ENCODE data around the gene TNNT1.

The TNNT1 gene

DNA sequence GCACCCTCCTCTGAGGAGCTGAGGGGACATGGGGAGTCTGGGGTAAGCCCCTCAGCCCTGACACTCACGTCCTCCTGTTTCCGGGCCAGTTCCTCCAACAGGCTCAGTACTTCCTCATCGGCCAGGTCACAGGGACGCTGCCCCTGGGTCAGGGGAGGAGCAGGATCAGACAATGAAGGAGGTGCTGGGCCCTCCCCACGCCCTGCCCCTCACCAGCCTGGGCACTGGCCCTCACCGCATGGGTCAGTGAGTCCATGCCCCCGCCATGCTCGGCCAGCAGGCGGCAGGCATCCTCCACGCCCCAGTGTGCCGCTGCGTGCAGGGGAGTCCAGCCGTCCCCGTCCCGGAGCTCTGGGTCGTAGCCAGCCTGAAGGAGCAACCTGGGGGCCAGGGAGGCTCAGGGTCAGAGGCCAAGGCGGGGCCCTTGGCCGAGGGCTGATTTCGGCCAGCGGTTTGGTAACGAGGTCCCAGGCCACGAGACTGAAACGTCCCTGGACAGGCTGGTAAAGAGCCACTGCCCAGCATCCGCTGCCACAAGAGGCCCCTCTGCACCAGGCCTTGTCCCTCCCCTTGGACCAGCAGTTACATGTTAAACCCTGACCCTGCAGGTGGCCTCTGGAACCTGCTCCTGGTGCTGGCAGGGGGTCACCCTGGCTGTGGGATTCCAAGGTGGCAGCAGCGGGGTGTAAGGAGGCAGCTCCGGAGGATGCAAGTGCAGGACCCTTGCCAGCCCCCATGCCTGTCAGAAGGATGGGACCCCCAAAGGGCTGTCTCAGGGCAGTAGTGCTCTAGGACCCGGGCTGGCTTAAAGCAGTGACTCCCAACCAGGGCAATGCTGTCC, 50.1 kb downstream of the TNNT1 start:
- H3K36me3 ChIP-seq (ENCODE audit: control insufficient read depth in 2 of 2, insufficient read depth in 1 of 2, low read length in 2 of 2) = peaks cover 15 to 53% of the 10 kb centered on the region in 2 experiments; a peak in 2 of 3 replicates
- CTCF ChIA-PET = interaction anchor here (0.5 to 5.7 kb wide), 4 partner anchors 10 to 67 kb away, joined by 3 to 35 read pairs (median 4); no protein-coding TSS in a partner anchor
- no peaks in the 10 kb centered on the region for H3K9me3 ChIP-seq (ENCODE audit: control insufficient read depth, insufficient read depth, low read depth, low read length)
- H3K4me3 ChIP-seq (ENCODE audit: low read depth, low read length) = no peak overlapping the region
- H3K4me1 ChIP-seq (ENCODE audit: control insufficient read depth, insufficient read depth, low read length) = no peaks in the 10 kb centered on the region
- no peak overlapping the region for H3K27ac ChIP-seq (ENCODE audit: extremely low read depth, low read depth, low read length)
- TF ChIP-seq ZIC2 (tag by site-specific recombination; IDR thresholded peaks at IDR 0.05) = peak; percentile 80
- TF ChIP-seq, protein P1, sequence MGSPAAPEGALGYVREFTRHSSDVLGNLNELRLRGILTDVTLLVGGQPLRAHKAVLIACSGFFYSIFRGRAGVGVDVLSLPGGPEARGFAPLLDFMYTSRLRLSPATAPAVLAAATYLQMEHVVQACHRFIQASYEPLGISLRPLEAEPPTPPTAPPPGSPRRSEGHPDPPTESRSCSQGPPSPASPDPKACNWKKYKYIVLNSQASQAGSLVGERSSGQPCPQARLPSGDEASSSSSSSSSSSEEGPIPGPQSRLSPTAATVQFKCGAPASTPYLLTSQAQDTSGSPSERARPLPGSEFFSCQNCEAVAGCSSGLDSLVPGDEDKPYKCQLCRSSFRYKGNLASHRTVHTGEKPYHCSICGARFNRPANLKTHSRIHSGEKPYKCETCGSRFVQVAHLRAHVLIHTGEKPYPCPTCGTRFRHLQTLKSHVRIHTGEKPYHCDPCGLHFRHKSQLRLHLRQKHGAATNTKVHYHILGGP (tag by site-specific recombination; IDR thresholded peaks at IDR 0.05) = no peak
- TF ChIP-seq PRDM1 (tag by site-specific recombination; IDR thresholded peaks at IDR 0.05) = no peak
- POLR2A ChIA-PET = no interaction called here

DNA sequence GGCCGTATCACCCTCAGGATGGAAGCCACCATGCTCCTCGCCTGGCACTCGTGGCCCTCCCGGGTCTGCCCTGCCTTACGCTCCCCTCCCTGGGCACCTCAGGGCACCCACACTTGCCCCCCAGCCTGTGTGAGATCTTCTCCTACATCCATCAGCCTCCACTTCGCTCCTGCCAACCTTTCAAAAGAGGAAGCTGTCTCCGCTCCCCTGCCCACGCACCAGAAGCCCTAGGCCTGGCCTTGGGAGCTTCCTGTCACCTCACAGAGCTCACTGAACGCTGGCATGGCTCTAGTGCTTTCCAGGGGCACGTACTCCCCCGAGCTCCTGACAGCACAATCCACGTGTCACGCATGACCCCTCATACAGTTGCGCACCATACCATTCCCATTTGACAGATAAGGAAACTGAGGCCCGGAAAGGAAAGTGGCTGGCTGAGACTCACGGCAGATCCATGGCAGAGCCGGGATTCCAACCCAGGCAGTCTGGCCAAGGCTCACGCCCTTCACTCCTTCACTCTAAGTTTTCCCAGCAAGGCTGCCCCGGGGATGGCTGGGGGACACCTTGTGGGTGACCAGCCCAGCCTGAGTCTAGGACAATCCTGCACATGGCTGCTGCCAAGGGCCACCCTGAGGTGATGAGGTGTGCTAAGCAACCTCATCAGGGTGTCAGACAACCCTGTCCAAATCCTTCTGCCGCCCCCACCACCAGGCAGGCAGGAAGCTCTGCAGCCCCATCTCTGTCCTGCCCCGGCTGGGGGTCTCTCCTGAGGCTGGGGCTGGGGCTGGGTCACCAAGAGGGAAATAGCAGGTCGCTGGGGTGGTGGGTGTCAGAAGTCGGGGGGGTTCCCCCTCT, 50.9 kb downstream of the TNNT1 start:
- ChIA-PET CTCF (interaction anchor here (0.5 to 5.7 kb wide), 3 partner anchors 9 to 178 kb away, joined by 3 to 35 read pairs (median 4); partner anchors contain the start of gene SYT5), POLR2A (no interaction called here)
- TF ChIP-seq ZNF138 (tag by site-specific recombination; IDR thresholded peaks at IDR 0.05; ENCODE audit: borderline replicate concordance) (no peak), ZNF48 (tag by site-specific recombination; IDR thresholded peaks at IDR 0.05) (no peak), SP3 (tag by site-specific recombination; IDR thresholded peaks at IDR 0.05) (no peak), ZNF133 (tag by site-specific recombination; IDR thresholded peaks at IDR 0.05) (no peak), ZNF354C (tag by site-specific recombination; IDR thresholded peaks at IDR 0.05; ENCODE audit: borderline replicate concordance, low read depth) (no peak), ZBTB17 (tag by site-specific recombination; IDR thresholded peaks at IDR 0.05) (no peak), ZNF239 (tag by site-specific recombination; IDR thresholded peaks at IDR 0.05) (no peak), HOXD13 (CRISPR knock-in tag; IDR thresholded peaks at IDR 0.05; ENCODE audit: borderline replicate concordance) (no peak), EGR2 (tag by site-specific recombination; IDR thresholded peaks at IDR 0.05; ENCODE audit: low read depth) (no peak), ZNF544 (tag by site-specific recombination; IDR thresholded peaks at IDR 0.05) (no peak), ZNF514 (tag by site-specific recombination; IDR thresholded peaks at IDR 0.05) (no peak), FEZF1 (tag by site-specific recombination; IDR thresholded peaks at IDR 0.05) (no peak), ZNF223 (tag by site-specific recombination; IDR thresholded peaks at IDR 0.05) (no peak), WT1 (tag by site-specific recombination; IDR thresholded peaks at IDR 0.05) (no peak), OVOL3 (tag by site-specific recombination; IDR thresholded peaks at IDR 0.05) (no peak)
- TF ChIP-seq, protein P2, sequence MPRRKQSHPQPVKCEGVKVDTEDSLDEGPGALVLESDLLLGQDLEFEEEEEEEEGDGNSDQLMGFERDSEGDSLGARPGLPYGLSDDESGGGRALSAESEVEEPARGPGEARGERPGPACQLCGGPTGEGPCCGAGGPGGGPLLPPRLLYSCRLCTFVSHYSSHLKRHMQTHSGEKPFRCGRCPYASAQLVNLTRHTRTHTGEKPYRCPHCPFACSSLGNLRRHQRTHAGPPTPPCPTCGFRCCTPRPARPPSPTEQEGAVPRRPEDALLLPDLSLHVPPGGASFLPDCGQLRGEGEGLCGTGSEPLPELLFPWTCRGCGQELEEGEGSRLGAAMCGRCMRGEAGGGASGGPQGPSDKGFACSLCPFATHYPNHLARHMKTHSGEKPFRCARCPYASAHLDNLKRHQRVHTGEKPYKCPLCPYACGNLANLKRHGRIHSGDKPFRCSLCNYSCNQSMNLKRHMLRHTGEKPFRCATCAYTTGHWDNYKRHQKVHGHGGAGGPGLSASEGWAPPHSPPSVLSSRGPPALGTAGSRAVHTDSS (tag by site-specific recombination; IDR thresholded peaks at IDR 0.05) = no peak
- TF ChIP-seq, protein P3, sequence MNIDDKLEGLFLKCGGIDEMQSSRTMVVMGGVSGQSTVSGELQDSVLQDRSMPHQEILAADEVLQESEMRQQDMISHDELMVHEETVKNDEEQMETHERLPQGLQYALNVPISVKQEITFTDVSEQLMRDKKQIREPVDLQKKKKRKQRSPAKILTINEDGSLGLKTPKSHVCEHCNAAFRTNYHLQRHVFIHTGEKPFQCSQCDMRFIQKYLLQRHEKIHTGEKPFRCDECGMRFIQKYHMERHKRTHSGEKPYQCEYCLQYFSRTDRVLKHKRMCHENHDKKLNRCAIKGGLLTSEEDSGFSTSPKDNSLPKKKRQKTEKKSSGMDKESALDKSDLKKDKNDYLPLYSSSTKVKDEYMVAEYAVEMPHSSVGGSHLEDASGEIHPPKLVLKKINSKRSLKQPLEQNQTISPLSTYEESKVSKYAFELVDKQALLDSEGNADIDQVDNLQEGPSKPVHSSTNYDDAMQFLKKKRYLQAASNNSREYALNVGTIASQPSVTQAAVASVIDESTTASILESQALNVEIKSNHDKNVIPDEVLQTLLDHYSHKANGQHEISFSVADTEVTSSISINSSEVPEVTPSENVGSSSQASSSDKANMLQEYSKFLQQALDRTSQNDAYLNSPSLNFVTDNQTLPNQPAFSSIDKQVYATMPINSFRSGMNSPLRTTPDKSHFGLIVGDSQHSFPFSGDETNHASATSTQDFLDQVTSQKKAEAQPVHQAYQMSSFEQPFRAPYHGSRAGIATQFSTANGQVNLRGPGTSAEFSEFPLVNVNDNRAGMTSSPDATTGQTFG (tag by site-specific recombination; IDR thresholded peaks at IDR 0.05; ENCODE audit: borderline replicate concordance) = no peak
- no peak overlapping the region for H3K4me3 ChIP-seq (ENCODE audit: low read depth, low read length)
- no peak overlapping the region for H3K27ac ChIP-seq (ENCODE audit: extremely low read depth, low read depth, low read length)
- H3K9me3 ChIP-seq (ENCODE audit: control insufficient read depth, insufficient read depth, low read depth, low read length) = no peaks in the 10 kb centered on the region
- no peaks in the 10 kb centered on the region for H3K4me1 ChIP-seq (ENCODE audit: control insufficient read depth, insufficient read depth, low read length)
- H3K36me3 ChIP-seq (ENCODE audit: control insufficient read depth in 2 of 2, insufficient read depth in 1 of 2, low read length in 2 of 2) = peaks cover 13 to 47% of the 10 kb centered on the region in 2 experiments; a peak in 2 of 3 replicates
